Panc1 (cell line): ENCODE measurements around the gene SHISAL1. TPM values are rescaled to one million over a fixed set of nuclear protein-coding genes. Genes with fewer than 3 reads are reported as not detected.

Experiments
- ATAC-seq: fragments of 200-7000 bp; cut with Tn5 transposase; 2 replicates; pipeline ENCODE4 v1.9.1; 2020; ENCODE audit warnings: mild to moderate bottlenecking, moderate library complexity
- BruUV-seq: library from RNA; stranded (reverse); fragments of 400-500 nt; replicated peaks from 2 replicates; lab custom pipeline; 2021; lab: Mats Ljungman, UMichigan
- CTCF ChIA-PET: fragments of 300-600 bp; sonication (Branson Sonifier 250); formaldehyde crosslinking; loops from one replicate; lab custom pipeline; 2022; ENCODE audit warnings: antibody characterized with exemption; lab: Charles Lee
- POLR2A ChIA-PET: fragments of 300-600 bp; sonication (Branson Sonifier 250); formaldehyde crosslinking; loops from one replicate; lab custom pipeline; 2022; ENCODE audit warnings: antibody characterized with exemption; lab: Charles Lee
- DNase-seq: peaks from one replicate; pipeline ENCODE4 v3.0.0-alpha.2; 2010; ENCODE audit warnings: low read depth, low spot score
- H3K27ac ChIP-seq: 2 replicates; pipeline ENCODE4 v1.5.1; 2011; ENCODE audit warnings: mild to moderate bottlenecking, low read length, inconsistent platforms
- H3K27me3 ChIP-seq: fragments of 200-500 bp; sonication (Bioruptor generic); 2 replicates; pipeline ENCODE4 v1.6.0; 2014; ENCODE audit warnings: low read length, inconsistent platforms; ENCODE audit not compliant: control insufficient read depth, insufficient read depth
- H3K36me3 ChIP-seq: fragments of 200-500 bp; sonication (Bioruptor generic); 2 replicates; pipeline ENCODE4 v1.5.1; 2014; ENCODE audit warnings: inconsistent platforms, mild to moderate bottlenecking, low read length, moderate library complexity; ENCODE audit not compliant: control insufficient read depth, insufficient read depth
- H3K4me1 ChIP-seq: 2 replicates; pipeline ENCODE4 v1.5.1; 2011; ENCODE audit warnings: inconsistent platforms, mild to moderate bottlenecking, low read length, moderate library complexity; ENCODE audit not compliant: control insufficient read depth, insufficient read depth
- H3K4me3 ChIP-seq, 2 experiments: 2 replicates each; pipeline ENCODE4 v1.5.1; 2011 to 2012; ENCODE audit warnings: low read depth in 2 of 2, low read length in 2 of 2, mild to moderate bottlenecking in 2 of 2, inconsistent platforms in 1 of 2, moderate library complexity in 1 of 2
- H3K9me3 ChIP-seq: fragments of 200-500 bp; sonication (Bioruptor generic); 2 replicates; pipeline ENCODE4 v1.5.1; 2014; ENCODE audit warnings: low read depth, mild to moderate bottlenecking, inconsistent platforms, low read length, moderate library complexity; ENCODE audit not compliant: control insufficient read depth, insufficient read depth
- CTCF ChIP-seq: fragments of 450-650 bp; IDR thresholded peaks from 2 replicates; pipeline ENCODE4 v1.5.1; 2017; ENCODE audit warnings: mild to moderate bottlenecking
- POLR2AphosphoS5 ChIP-seq: IDR thresholded peaks from 2 replicates; pipeline ENCODE4 v1.6.1; 2012; ENCODE audit warnings: mild to moderate bottlenecking, low read depth, low read length, moderate library complexity
- REST ChIP-seq, 2 experiments: IDR thresholded peaks; 2 replicates each; pipeline ENCODE4 v1.6.1; 2011 to 2012; ENCODE audit warnings: low read depth in 2 of 2, control low read depth in 1 of 2, low read length in 1 of 2, mild to moderate bottlenecking in 1 of 2, moderate library complexity in 1 of 2; ENCODE audit not compliant: insufficient read depth in 1 of 2
- SIN3A ChIP-seq: IDR thresholded peaks from 2 replicates; pipeline ENCODE4 v1.6.1; 2012; ENCODE audit warnings: low read depth, mild to moderate bottlenecking, low read length, moderate library complexity, borderline replicate concordance; ENCODE audit not compliant: insufficient read depth
- TCF7L2 ChIP-seq: IDR thresholded peaks from 2 replicates; pipeline ENCODE4 v1.6.1; 2011; ENCODE audit warnings: mild to moderate bottlenecking, low read depth, low read length, inconsistent platforms
- in situ Hi-C: cut with HindIII; loops from 2 replicates; pipeline ENCODE4 v1.10.0; 2016; ENCODE audit warnings: low sequenced_read_pairs, low pct_unique_long_range_greater_than_20kb
- intact Hi-C: fragments of 100-400 bp; cut with micrococcal nuclease; formaldehyde crosslinking; loops from one replicate; pipeline ENCODE4 v1.10.0; 2022; ENCODE audit not compliant: unreplicated experiment
- total RNA-seq: library from RNA; stranded (reverse); gene quantifications from one replicate; pipeline ENCODE4 v1.2.1, GENCODE V29; 2021; ENCODE audit not compliant: unreplicated experiment

The SHISAL1 gene
- total RNA-seq, 1 experiment from 2014 or later: 1.2 TPM

DNA sequence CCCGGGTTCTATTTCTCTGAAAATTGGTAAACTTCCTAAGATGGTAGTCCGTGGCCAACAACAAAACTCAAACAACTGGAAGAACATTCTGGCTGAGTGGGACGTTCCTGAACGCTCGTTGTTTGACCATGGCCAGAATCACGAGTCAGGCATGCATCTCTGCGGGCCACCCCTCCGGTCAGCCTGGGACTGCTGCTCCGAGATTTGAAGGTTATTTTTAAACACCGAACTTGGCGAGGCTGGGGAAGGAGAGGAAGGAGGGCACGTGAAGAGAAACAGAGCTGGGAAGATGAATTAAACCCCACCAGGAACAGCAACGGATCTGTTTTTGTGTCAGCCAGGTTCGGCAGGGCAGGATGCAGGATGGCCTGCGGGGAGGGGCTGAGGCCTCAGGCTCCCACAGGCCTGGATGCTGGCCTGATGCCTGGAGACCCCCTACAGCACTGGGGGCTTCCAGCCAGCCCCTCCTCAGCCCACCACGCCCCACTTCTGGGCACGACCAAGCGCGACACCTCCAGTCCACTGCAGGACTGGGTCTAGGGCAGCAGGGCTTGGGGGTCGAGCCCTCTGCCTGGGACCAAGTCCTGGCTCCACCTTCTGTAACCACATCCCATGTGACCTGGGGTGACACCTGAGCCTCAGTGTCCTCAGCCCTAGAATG is 5.1 kb downstream of the SHISAL1 start:
- H3K4me3 ChIP-seq: no peak overlapping the region
- ATAC-seq: no peak
- BruUV-seq: no TSS peak
- ChIA-PET CTCF (no interaction called here), POLR2A (no interaction called here)
- no peaks in the 10 kb centered on the region for H3K27me3 ChIP-seq
- no peaks in the 10 kb centered on the region for H3K4me1 ChIP-seq
- in situ Hi-C loops: no loop called here
- no peak overlapping the region for H3K27ac ChIP-seq
- no peaks in the 10 kb centered on the region for H3K9me3 ChIP-seq
- intact Hi-C loops: no loop called here
- no peaks in the 10 kb centered on the region for H3K36me3 ChIP-seq
- no peak for DNase-seq
- no peak for TF ChIP-seq SIN3A
- no peak for TF ChIP-seq POLR2AphosphoS5
- no peak for TF ChIP-seq REST (IDR thresholded peaks at IDR 0.05; ENCODE audit: insufficient read depth in 1 of 2, low read depth in 2 of 2, low read length in 1 of 2)
- no peak for TF ChIP-seq TCF7L2
- no peak for TF ChIP-seq CTCF

GRCh38 chr22:44305888-44306287 is 6.9 kb downstream of the SHISAL1 start:
- CTCF ChIA-PET: interaction anchor here (0.8 to 1.2 kb wide), 2 partner anchors 44 to 220 kb away, joined by 4 to 11 read pairs; no protein-coding TSS in a partner anchor
- DNase-seq (no peak), ATAC-seq (no peak)
- no peak overlapping the region for H3K4me3 ChIP-seq
- no peaks in the 10 kb centered on the region for H3K4me1 ChIP-seq
- BruUV-seq: no TSS peak
- H3K27me3 ChIP-seq: no peaks in the 10 kb centered on the region
- H3K36me3 ChIP-seq: no peaks in the 10 kb centered on the region
- no peaks in the 10 kb centered on the region for H3K9me3 ChIP-seq
- H3K27ac ChIP-seq: no peak overlapping the region
- POLR2A ChIA-PET: no interaction called here
- intact Hi-C loops: no loop called here
- TF ChIP-seq POLR2AphosphoS5: no peak
- TF ChIP-seq TCF7L2: no peak
- TF ChIP-seq REST (IDR thresholded peaks at IDR 0.05; ENCODE audit: insufficient read depth in 1 of 2, low read depth in 2 of 2, low read length in 1 of 2): no peak
- no peak for TF ChIP-seq CTCF
- no peak for TF ChIP-seq SIN3A
- in situ Hi-C loops: no loop called here
